HG02678 (cell line): Measurements from ENCODE around the gene STK40.

Source experiments
- ATAC-seq: cut with Tn5 transposase; IDR thresholded peaks from one replicate; pipeline ENCODE4 v1.9.1; 2021; ENCODE audit warnings: mild to moderate bottlenecking, moderate library complexity; ENCODE audit not compliant: unreplicated experiment

STK40 gene

DNA sequence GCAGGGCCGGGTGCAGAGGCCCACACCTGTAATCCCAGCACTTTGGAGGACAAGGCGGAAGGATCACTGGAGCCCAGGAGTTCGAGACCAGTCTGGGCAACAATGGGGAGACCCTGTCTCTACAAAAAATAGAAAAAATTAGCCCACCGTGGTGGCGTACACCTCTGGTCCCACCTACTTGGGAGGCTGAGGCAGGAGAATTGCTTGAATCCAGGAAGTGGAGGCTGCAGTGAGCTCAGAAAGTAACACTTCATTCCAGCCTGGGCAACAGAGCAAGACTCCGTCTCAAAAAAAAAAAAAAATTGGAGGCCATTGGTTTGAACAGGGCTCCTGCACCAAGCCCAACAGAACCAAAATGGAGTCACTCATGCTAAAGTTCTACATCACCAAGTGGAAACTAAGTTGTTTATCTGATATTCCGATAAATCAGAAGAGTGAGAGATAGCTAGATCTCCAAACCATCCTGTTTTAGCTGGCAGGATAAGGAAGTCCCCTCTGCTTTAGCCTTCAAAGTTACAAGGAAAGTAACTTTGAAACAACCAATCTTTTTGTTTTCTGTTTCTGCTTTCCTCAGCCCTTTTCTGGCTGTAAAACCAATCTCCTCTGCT, 12.8 kb upstream of the STK40 start:
- no peak for ATAC-seq

DNA sequence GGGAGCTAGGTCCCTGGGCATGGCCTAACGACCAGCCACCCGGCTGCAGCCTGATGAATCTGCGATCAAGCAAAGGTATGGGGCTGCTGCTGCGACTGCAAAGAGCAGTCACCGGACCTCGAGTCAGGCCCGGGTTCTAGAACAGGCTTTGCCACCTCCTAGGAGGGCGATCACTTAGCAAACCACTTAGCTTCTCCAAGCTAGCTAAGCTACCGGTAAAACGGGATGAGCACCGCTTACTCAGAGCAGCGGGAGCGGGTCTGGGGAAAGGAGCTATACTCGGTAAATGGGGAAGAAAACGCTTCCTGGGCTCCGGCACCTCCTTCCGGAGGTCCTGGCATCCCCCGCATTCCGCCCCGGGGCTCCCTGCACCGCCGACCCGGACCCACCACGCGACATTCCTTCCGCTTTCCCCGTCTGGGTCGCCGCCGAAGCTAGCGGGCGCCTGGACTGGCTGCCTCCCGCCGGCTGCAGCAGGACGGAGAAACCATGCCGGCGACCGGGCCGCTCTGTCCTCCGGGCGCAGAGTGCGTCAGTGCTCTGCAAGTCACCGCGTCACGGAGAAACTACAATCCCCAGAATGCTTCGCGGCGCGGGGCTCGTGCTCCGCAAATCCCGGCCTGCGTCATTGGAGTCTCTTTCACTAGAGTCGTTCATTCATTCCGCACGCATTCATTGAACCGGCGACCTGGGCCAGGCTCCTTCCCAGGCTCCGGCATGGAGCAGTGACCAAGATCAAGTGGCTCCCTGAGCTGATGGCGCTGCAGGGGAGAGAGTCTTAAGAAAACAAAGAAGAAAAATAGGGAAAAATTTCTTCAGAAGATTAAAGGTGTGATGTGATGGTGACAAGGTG, 11.9 kb upstream of the STK40 start, which contains the start of gene LSM10:
TSS of gene LSM10 (minus strand) at position 531 of the 853 bp plus-strand sequence. CDS start 3,779 bp downstream, outside the sequence.
- ATAC-seq = peak; percentile 73

- ATAC-seq = peak; percentile 31
Measured at GRCh38 chr1:36397083-36397377, 11.3 kb upstream of the STK40 start.

GRCh38 chr1:36396359-36396758, 10.6 kb upstream of the STK40 start:
- ATAC-seq = no peak

GRCh38 chr1:36393686-36394085, 8.0 kb upstream of the STK40 start:
- ATAC-seq = no peak

- ATAC-seq = no peak
Measured at GRCh38 chr1:36392836-36393235, 7.1 kb upstream of the STK40 start.

DNA sequence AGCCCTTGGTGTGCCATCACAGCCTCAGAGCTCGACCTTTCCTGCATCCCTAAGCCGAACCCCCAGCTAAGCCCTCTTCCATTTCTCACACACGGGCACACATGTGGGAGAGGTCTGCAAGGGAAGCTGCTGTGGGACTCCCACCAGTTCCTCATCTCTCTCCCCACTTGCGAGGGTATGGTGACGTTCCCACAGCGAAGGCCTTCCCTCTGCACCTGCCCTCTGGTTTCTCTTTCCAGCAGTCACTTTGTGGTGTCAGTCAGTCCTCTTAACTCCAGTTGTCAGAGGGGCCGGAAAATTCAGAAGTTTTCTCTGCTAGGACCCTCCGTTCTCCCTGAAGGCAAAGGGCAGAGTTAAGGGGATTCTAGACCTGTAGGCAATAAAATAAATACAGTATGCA, 5.5 kb upstream of the STK40 start:
- no peak for ATAC-seq

DNA sequence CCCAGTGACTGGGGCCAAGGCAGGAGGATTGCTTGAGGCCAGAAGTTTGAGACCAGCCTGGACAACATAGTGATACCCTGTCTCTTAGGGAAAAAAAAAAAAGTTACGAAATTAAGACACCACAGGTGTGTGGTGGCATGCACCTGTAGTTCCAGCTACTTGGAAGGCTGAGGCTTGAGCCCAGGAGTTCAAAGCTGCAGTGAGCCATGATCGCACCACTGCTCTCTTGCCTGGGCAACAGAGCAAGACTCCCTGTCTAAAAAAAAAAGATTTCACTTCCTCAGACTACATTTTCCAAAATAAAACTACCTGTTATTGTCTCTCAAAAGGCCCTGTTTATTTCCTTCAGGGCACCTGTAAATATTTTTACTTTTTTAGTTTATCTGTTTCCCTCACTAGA, 4.7 kb upstream of the STK40 start:
- no peak for ATAC-seq

DNA sequence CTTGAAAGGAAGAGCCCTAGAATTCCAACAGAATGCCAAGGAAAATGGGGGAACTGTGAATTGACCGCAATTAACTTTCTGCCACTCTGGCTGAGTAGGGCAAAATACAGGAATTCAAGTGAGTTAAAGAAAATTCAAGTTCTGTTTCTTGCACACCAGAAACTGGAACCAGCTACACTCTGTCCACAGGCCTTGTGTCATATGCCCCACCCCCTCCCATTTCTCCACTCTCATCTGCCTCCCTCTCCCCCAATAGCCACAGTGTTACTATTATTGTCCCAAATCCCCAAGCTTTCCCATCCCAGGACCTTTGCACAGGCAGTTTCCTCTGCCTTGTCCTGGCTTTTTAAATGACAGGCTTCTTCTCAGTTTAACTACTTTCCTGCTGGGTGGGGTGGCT, 4.3 kb upstream of the STK40 start:
- no peak for ATAC-seq

GRCh38 chr1:36389261-36389660, 3.5 kb upstream of the STK40 start:
- ATAC-seq = no peak

GRCh38 chr1:36387141-36387949, 1.6 kb upstream of the STK40 start:
- no peak for ATAC-seq

GRCh38 chr1:36386265-36387140, 779 bp upstream of the STK40 start:
- ATAC-seq = peak; percentile 45

GRCh38 chr1:36384542-36385409, 948 bp downstream of the STK40 start:
- ATAC-seq = no peak

DNA sequence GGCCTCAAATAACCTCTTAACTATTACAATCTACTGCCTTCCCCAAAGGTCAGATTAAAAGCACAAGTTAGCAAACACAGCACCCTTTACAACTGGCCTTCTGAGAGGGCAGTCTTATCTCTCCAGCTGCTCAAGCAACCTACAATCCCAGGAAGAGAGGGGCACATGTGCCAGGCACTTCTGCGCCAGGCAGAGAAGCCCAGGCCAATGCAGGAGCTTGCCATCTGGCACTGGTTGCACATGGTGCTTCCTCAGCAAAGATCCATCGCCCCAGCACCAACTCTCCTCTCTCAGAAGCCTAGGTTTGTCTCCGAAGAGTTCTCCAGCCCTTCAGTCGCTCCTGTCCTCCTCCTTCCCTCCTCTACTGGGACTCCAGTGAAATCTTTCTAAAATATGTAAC, 2.5 kb downstream of the STK40 start:
- no peak for ATAC-seq

GRCh38 chr1:36382669-36383068, 3.1 kb downstream of the STK40 start:
- no peak for ATAC-seq

DNA sequence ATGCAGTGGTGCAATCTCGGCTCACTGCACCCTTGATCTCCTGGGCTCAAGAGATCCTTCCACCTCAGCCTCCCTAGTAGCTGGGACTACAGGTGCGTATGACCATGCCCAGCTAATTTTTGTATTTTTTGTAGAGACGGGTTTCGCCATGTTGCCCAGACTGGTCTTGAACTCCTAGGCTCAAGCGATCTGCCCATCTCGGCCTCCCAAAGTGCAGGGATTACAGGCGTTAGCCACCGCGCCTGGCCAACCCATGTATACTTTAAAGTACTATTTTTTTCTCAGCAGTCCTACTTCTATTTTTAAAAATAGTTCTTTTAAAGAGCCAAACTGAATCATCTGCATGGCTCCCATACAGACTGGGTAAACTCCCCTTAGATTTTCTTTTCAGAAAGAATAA, 3.5 kb downstream of the STK40 start:
- ATAC-seq = no peak

DNA sequence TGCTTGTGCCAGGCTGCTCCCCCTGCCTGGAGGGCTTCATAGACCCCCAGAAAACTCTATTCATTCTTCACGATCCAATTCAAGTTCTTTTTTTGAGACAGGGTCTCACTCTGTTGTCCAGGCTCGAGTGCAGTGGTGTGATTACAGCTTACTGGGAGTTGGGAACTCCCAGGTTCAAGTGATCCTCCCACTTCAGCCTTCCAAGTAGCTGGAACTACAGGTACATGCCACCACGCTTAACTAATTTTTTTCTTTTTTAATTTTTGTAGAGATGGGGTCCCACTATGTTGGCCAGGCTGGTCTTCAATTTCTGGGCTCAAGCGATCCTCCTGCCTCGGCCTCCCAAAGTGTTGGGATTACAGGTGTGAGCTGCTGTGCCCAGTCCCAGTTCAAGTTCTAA, 4.3 kb downstream of the STK40 start:
- ATAC-seq = no peak

DNA sequence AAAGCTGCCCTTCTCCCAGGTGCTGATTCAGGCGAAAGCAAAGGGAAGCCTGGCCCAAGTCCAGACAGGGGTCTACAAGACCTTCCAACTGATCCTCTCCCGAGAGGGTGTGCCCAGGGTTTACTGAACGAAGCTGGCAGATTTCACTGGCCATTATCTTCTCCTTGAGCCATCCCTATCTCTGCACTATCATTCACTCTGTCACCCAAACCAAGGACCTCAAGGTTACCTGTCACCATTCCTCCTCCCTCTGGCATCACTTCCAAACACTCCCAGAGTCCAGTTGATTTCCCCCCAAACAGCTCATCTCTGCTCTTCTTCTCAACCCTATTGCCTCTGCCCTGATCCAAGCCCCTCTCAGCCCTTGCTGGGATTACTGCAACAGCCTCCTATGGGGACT, 4.9 kb downstream of the STK40 start:
- ATAC-seq = no peak

GRCh38 chr1:36380143-36380619, 5.5 kb downstream of the STK40 start:
- no peak for ATAC-seq
